Body of pancreas (tissue), 4 donors: ENCODE measurements around the gene DKK3.

Source experiments
- CTCF ChIP-seq, 7 experiments: fragments of 450-650 bp in 4 of 7; fragments of 200-600 bp in 3 of 7; sonication (generic) in 3 of 7; IDR thresholded peaks; one replicate each; pipeline ENCODE4 v1.5.1; 2016 to 2019; ENCODE audit warnings: antibody characterized with exemption in 7 of 7
- POLR2A ChIP-seq, 3 donors: fragments of 450-650 bp; IDR thresholded peaks; one replicate each; pipeline ENCODE4 v1.6.1; 2016; ENCODE audit warnings: antibody characterized with exemption in 3 of 3, mild to moderate bottlenecking in 2 of 3

- TF ChIP-seq CTCF (IDR thresholded peaks at IDR 0.05) (no peak), POLR2A (IDR thresholded peaks at IDR 0.05) (no peak)
Measured at GRCh38 chr11:11940551-11940950, 67.9 kb downstream of the DKK3 start.
